Measurements from ENCODE around the gene GRP. TPM values are rescaled to one million over a fixed set of nuclear protein-coding genes. Genes with fewer than 3 reads are reported as not detected.

GRP gene
- total and polyA plus RNA-seq, 2 donors (not counting 3 experiments of a cell fraction or from before 2014, with no cell fraction given): not detected

- no peak overlapping the region for H3K9ac ChIP-seq (replicated peaks; ENCODE audit: extremely low read depth, insufficient read depth, low read length)
- ChIA-PET CTCF (interaction anchor here (1.9 to 3.0 kb wide), 3 partner anchors 9 to 136 kb away, joined by 8 to 9 read pairs (median 9); no protein-coding TSS in a partner anchor), POLR2A (no interaction called here)
- no peak for TF ChIP-seq POLR2AphosphoS5 (IDR thresholded peaks at IDR 0.05; ENCODE audit: insufficient read depth, low read depth, low read length)
- no peak for TF ChIP-seq JUN (IDR thresholded peaks at IDR 0.05; ENCODE audit: borderline replicate concordance, insufficient read depth, insufficient read length, low read depth)
- TF ChIP-seq FOS (IDR thresholded peaks at IDR 0.05; ENCODE audit: borderline replicate concordance, insufficient read depth, low read length): no peak
- TF ChIP-seq EZH2 (IDR thresholded peaks at IDR 0.05; ENCODE audit: borderline replicate concordance, low read depth, low read length, severe bottlenecking): no peak
- TF ChIP-seq MYC (IDR thresholded peaks at IDR 0.05; ENCODE audit: low read depth, low read length): no peak
- TF ChIP-seq POLR2A (IDR thresholded peaks at IDR 0.05; ENCODE audit: low read depth, low read length): no peak
- TF ChIP-seq CTCF (IDR thresholded peaks at IDR 0.05; ENCODE audit: extremely low read depth in 1 of 2, insufficient read depth in 1 of 2, low read depth in 1 of 2, low read length in 2 of 2): no peak
- no peak for TF ChIP-seq MAX (IDR thresholded peaks at IDR 0.05; ENCODE audit: insufficient read depth, insufficient read length)
- TF ChIP-seq GATA2 (IDR thresholded peaks at IDR 0.05; ENCODE audit: insufficient read depth, insufficient read length, low read depth, low read length): no peak
- no peak overlapping the region for H3K27ac ChIP-seq (ENCODE audit: insufficient read depth, low read depth, low read length)
- H3K27me3 ChIP-seq (ENCODE audit: control insufficient read depth in 2 of 2, insufficient read depth in 2 of 2, low read length in 2 of 2): peaks cover 79 to 83% of the 10 kb centered on the region in 2 experiments
- H3K4me1 ChIP-seq (ENCODE audit: control insufficient read depth, extremely low read depth, insufficient read depth, low read length): no peaks in the 10 kb centered on the region
- no peak overlapping the region for H2AFZ ChIP-seq (ENCODE audit: low read depth, low read length)
- dilution Hi-C loops (cut with MboI; ENCODE audit: extremely low pct_ligation_motif_present, low sequenced_read_pairs) (no loop called here), intact Hi-C loops (cut with micrococcal nuclease) (no loop called here)
- no peaks in the 10 kb centered on the region for H3K9me3 ChIP-seq (replicated peaks; ENCODE audit: control insufficient read depth, insufficient read depth, low read length)
- no peaks in the 10 kb centered on the region for H3K9me1 ChIP-seq (replicated peaks; ENCODE audit: control insufficient read depth, extremely low read depth, insufficient read depth, low read length)
- no peaks in the 10 kb centered on the region for H3K79me2 ChIP-seq (ENCODE audit: control insufficient read depth, insufficient read depth, low read length)
- no peak overlapping the region for H3K4me2 ChIP-seq (ENCODE audit: insufficient read depth, low read length)
- no peak for FAIRE-seq
- no TSS peak for BruUV-seq (replicated peaks)
- no peak for DNase-seq (ENCODE audit: low read depth, low spot score)
- no peaks in the 10 kb centered on the region for H4K20me1 ChIP-seq (replicated peaks; ENCODE audit: control insufficient read depth, extremely low read depth, insufficient read depth, low read length)
- no peak overlapping the region for H3K4me3 ChIP-seq (replicated peaks in 1 of 3; ENCODE audit: insufficient read depth in 1 of 3, low read depth in 1 of 3, low read length in 3 of 3)
- no peaks in the 10 kb centered on the region for H3K36me3 ChIP-seq (ENCODE audit: control insufficient read depth in 2 of 2, extremely low read depth in 1 of 2, insufficient read depth in 2 of 2, low read length in 2 of 2)
Measured at GRCh38 chr18:59266459-59266858, 46.5 kb downstream of the GRP start.
